Head of caudate nucleus (tissue), 42 donors: ENCODE measurements around the gene PLGRKT.
"Not testable (repeated sequence)": the region's sequence is repeated elsewhere in the genome, so short reads cannot be mapped to it uniquely, and the experiment has no call there.

ENCODE experiments used
- DNase-seq, 42 donors: peaks; one replicate each; pipeline versions ENCODE4 v3.0.0 to v3.0.0-alpha.2; 2020 to 2021; ENCODE audit warnings: mixed read lengths in 7 of 42
- intact Hi-C: fragments of 100-400 bp; cut with DNase I; formaldehyde crosslinking; loops from one replicate; pipeline ENCODE4 v1.15.0; 2022

The PLGRKT gene

GRCh38 chr9:5437254-5438216 lies at the start of gene PLGRKT:
Gene PLGRKT (minus strand): TSS chr9:5437925. CDS start chr9:5431977, 5,948 bp downstream.
- intact Hi-C loops = loop anchor here (10.0 kb wide), 1 partner anchor 93 kb away; no protein-coding TSS in a partner anchor
- DNase-seq = peak; percentile 93 to 99 (median 97)

- DNase-seq = no peak
- intact Hi-C loops = no loop called here
Observed at GRCh38 chr9:5486988-5487387, 49.3 kb upstream of the PLGRKT start.

- intact Hi-C loops = no loop called here
Observed at GRCh38 chr9:5485378-5486085, 47.8 kb upstream of the PLGRKT start.

GRCh38 chr9:5483306-5483705 lies 45.6 kb upstream of the PLGRKT start:
- intact Hi-C loops = no loop called here

More at GRCh38 chr9:5485378-5486085, 47.8 kb upstream of the PLGRKT start:
- DNase-seq = no peak

GRCh38 chr9:5482194-5482593 lies 44.5 kb upstream of the PLGRKT start:
- DNase-seq = no peak
- intact Hi-C loops = no loop called here

More at GRCh38 chr9:5483306-5483705, 45.6 kb upstream of the PLGRKT start:
- no peak for DNase-seq

- intact Hi-C loops = no loop called here
- DNase-seq = no peak
Observed at GRCh38 chr9:5481322-5482040, 43.8 kb upstream of the PLGRKT start.

GRCh38 chr9:5480919-5481318 lies 43.2 kb upstream of the PLGRKT start:
- intact Hi-C loops = no loop called here
- DNase-seq = no peak

GRCh38 chr9:5479994-5480694 lies 42.4 kb upstream of the PLGRKT start:
- intact Hi-C loops = no loop called here
- DNase-seq = no peak

GRCh38 chr9:5478206-5478605 lies 40.5 kb upstream of the PLGRKT start:
- no peak for DNase-seq
- intact Hi-C loops = no loop called here

GRCh38 chr9:5475611-5476010 lies 37.9 kb upstream of the PLGRKT start:
- intact Hi-C loops, DNase-seq: not testable (repeated sequence)

- intact Hi-C loops = no loop called here
- DNase-seq = no peak
Observed at GRCh38 chr9:5470816-5471215, 33.1 kb upstream of the PLGRKT start.

GRCh38 chr9:5470122-5470521 lies 32.4 kb upstream of the PLGRKT start:
- intact Hi-C loops = no loop called here
- DNase-seq = no peak

- intact Hi-C loops = no loop called here
- DNase-seq = no peak
Observed at GRCh38 chr9:5468850-5469249, 31.1 kb upstream of the PLGRKT start.

GRCh38 chr9:5466766-5467165 lies 29.0 kb upstream of the PLGRKT start:
- intact Hi-C loops = no loop called here
- no peak for DNase-seq

- intact Hi-C loops = no loop called here
- no peak for DNase-seq
Observed at GRCh38 chr9:5466005-5466404, 28.3 kb upstream of the PLGRKT start.

GRCh38 chr9:5464831-5465330 lies 27.2 kb upstream of the PLGRKT start:
- intact Hi-C loops, DNase-seq: not testable (repeated sequence)

- no peak for DNase-seq
- intact Hi-C loops = no loop called here
Observed at GRCh38 chr9:5460157-5460556, 22.4 kb upstream of the PLGRKT start.

GRCh38 chr9:5459289-5459829 lies 21.6 kb upstream of the PLGRKT start:
- intact Hi-C loops = loop anchor here (10.0 kb wide), 1 partner anchor 125 kb away; no protein-coding TSS in a partner anchor
- DNase-seq = peak in 9 of 42 donors; percentile 11 to 55 (median 28)
